ENCODE results near the gene NEDD8. TPM values are rescaled to one million over a fixed set of nuclear protein-coding genes. Genes with fewer than 3 reads are reported as not detected.

Gene NEDD8
- total and polyA plus RNA-seq, 3 donors from 2014 or later, result 94.6 to 180 (median 110) TPM

DNA sequence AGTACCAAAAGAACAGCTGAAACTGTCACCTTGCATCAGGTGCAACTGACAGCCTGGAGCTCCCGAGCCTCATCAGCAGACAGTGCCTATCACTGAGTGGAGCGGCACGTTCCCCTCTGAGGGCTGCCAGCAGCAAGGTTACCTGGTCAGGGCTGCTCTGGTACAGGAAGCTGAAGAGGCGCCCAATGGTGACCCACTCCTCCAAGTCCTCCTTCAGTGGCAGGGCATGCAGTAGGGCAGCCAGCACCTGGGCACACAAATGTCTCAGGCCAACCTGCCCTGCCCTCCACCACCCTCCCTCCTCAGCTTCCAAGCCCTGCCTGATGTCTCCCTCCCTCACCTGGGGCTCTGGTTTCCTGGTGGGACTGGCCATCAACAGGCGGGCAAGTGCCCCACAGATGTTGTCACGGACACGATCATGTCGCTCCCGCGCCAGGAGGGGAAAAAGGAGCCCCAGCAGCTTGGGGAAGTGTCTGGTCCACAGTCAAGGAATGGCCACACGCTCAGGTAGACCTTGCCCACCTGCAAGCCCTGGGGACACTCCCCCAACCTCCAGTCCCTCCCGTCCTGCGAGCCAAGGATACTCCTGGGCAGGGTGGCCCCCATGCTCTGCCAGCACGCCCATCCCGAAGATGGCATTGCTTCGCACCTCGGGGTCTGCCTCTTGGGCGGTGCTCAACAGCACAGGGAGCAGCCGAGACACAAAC is 50.6 kb downstream of the NEDD8 start:
- Histone ChIP-seq H3K27ac (no peak overlapping the region), H3K9me3 (no peaks in the 10 kb centered on the region), H3K4me3 (no peak overlapping the region), H3K4me1 (no peaks in the 10 kb centered on the region), H3K27me3 (no peaks in the 10 kb centered on the region), H3K36me3 (ENCODE audit: low read depth, missing control alignments) (no peaks in the 10 kb centered on the region)
- TF ChIP-seq POLR2A (IDR thresholded peaks at IDR 0.05), result no peak
- intact Hi-C loops (cut with DNase I; ENCODE audit: low total_unique reads), result no loop called here
- WGBS, 2 donors, result 89 to 92% methylated on average over 6 to 17 of the region's 19 CpGs
- DNase-seq, result no peak

DNA sequence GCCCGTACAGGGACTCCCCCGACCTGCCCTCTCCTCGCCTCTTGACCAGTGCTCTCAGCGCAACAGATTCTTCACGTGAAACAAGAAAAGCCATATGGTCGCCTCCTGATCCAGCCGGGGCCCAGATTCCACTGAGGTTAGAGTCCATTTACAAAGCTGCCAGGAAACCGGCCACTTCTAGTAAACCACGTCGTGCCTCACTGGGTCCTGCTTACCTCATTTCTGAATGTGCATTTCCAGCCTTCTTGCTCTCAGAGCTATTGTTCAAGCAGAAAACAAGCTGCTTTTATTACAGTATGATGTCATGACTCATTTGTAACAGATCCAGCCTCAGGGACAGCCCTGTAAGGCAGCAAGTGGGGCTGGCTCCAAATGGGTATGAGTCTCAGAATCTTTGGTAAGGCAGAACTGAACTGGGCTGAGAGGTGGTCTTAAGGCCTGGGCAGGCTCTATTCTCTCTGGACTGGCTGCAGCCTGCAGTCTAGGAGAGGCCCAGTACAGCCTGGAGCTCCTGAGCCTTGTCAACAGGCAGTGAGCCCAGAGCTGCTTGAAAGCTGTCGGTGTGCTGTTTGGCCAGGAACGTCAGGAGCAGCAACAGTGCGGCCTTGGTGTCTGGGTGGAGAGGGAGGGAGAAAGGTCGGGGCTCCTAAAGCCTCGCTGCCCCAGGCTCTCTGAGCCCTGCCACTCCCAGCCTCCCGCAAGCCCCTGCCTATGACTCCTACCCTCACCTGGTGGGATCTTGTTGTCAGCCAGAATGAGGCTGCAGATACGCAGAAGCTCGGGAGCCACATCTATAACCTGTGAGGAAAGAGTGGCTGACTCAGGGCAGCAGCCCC is 52.0 kb downstream of the NEDD8 start:
- WGBS, 2 donors, result 72 to 82% methylated on average over 13 to 18 of the region's 18 CpGs
- Histone ChIP-seq H3K4me1 (no peaks in the 10 kb centered on the region), H3K27ac (peak overlapping the region in 1 of 2 donors; percentile 44), H3K9me3 (no peaks in the 10 kb centered on the region), H3K36me3 (ENCODE audit: low read depth, missing control alignments) (no peaks in the 10 kb centered on the region), H3K27me3 (no peaks in the 10 kb centered on the region), H3K4me3 (no peak overlapping the region)
- intact Hi-C loops (cut with DNase I; ENCODE audit: low total_unique reads), result no loop called here
- TF ChIP-seq POLR2A (IDR thresholded peaks at IDR 0.05), result no peak
- TF ChIP-seq, protein P1, sequence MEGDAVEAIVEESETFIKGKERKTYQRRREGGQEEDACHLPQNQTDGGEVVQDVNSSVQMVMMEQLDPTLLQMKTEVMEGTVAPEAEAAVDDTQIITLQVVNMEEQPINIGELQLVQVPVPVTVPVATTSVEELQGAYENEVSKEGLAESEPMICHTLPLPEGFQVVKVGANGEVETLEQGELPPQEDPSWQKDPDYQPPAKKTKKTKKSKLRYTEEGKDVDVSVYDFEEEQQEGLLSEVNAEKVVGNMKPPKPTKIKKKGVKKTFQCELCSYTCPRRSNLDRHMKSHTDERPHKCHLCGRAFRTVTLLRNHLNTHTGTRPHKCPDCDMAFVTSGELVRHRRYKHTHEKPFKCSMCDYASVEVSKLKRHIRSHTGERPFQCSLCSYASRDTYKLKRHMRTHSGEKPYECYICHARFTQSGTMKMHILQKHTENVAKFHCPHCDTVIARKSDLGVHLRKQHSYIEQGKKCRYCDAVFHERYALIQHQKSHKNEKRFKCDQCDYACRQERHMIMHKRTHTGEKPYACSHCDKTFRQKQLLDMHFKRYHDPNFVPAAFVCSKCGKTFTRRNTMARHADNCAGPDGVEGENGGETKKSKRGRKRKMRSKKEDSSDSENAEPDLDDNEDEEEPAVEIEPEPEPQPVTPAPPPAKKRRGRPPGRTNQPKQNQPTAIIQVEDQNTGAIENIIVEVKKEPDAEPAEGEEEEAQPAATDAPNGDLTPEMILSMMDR (IDR thresholded peaks at IDR 0.05), result no peak
- DNase-seq, result no peak

DNA sequence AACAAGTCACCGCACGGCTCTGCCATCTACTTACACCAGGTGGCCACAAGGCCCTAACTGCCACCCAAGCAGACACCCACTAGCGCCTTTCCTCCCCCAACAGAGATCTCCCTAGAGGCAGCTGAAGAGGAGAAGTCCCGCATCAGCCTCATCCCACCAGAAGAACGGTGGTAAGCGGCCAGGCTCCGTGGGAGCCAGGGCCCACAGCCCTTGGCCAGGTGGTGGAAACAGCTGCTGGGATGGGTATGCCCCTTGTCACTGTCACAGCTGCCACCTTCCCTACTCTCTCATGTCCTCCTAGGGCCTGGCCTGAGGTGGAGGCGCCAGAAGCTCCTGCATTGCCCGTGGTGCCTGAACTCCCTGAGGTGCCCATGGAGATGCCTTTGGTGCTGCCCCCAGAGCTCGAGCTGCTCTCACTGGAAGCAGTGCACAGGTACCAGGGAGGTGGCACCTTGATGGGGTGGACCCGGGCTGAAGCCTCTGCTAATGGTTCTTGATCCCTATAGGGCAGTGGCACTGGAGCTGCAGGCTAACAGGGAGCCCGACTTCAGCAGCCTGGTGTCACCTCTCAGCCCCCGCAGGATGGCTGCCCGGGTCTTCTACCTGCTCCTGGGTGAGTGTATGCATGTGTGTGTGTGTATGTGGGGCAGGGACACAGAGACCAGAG is 52.7 kb downstream of the NEDD8 start:
- Histone ChIP-seq H3K27ac (no peak overlapping the region), H3K27me3 (no peaks in the 10 kb centered on the region), H3K36me3 (ENCODE audit: low read depth, missing control alignments) (no peaks in the 10 kb centered on the region), H3K9me3 (no peaks in the 10 kb centered on the region), H3K4me3 (no peak overlapping the region), H3K4me1 (no peaks in the 10 kb centered on the region)
- intact Hi-C loops (cut with DNase I; ENCODE audit: low total_unique reads), result no loop called here
- no peak for TF ChIP-seq POLR2A (IDR thresholded peaks at IDR 0.05)
- TF ChIP-seq, protein P1 (IDR thresholded peaks at IDR 0.05), result no peak
- WGBS, 2 donors, result 80 to 91% methylated on average over 7 to 14 of the region's 14 CpGs
- no peak for DNase-seq

DNA sequence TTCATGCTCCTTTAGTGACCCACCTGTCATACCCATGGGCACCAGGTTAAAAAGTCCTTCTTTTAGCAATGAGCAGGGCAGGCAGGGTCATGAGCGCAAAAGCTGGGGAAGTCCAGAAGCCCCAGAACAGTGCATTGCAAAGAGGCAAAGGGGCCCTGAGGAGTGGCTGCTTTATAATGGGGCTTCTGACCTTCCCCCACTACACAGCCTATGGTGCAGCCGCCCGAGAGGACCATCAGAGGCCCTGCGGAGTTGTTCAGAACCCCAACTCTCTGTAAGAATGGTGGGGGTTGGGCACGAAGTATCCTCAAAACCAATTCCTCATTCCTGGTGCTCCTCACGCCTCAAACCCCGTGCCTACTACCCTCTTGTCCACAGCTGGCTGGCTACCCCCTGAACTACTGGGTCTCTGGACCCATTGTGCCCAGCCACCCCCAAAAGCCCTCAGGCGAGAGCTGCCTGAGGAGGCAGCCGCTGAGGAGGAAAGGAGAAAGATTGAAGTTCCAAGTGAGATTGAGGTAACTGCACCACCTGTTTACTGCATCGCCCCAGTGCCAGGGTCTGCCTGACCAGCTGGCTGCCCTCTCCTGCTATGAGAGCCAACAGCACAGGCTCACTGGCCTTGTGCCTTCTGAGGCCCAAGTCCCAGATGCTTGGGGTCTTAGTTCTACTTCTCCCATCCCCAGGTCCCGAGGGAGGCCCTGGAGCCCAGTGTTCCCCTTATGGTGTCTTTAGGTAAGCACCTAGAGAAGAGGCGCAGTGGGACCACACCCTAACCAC is 53.6 kb downstream of the NEDD8 start:
- intact Hi-C loops (cut with DNase I; ENCODE audit: low total_unique reads), result no loop called here
- H3K9me3 ChIP-seq, result no peaks in the 10 kb centered on the region
- DNase-seq, result no peak
- no peaks in the 10 kb centered on the region for H3K36me3 ChIP-seq (ENCODE audit: low read depth, missing control alignments)
- no peak overlapping the region for H3K27ac ChIP-seq
- WGBS, 2 donors, result 88 to 92% methylated on average over 9 to 12 of the region's 12 CpGs
- no peaks in the 10 kb centered on the region for H3K4me1 ChIP-seq
- TF ChIP-seq, protein P1 (IDR thresholded peaks at IDR 0.05), result no peak
- TF ChIP-seq POLR2A (IDR thresholded peaks at IDR 0.05), result no peak
- no peaks in the 10 kb centered on the region for H3K27me3 ChIP-seq
- H3K4me3 ChIP-seq, result no peak overlapping the region

Data from testis (tissue), 3 donors.